HG03520 (cell line): ENCODE data around the gene DKK2.
"Not testable (repeated sequence)": the region's sequence is repeated elsewhere in the genome, so short reads cannot be mapped to it uniquely, and the experiment has no call there.

Experiments used
- ATAC-seq: cut with Tn5 transposase; IDR thresholded peaks from one replicate; pipeline ENCODE4 v1.9.1; 2021; ENCODE audit warnings: mild to moderate bottlenecking, moderate library complexity; ENCODE audit not compliant: unreplicated experiment

Gene DKK2

GRCh38 chr4:106914223-106914622, 121.9 kb downstream of the DKK2 start:
- no peak for ATAC-seq

- no peak for ATAC-seq
Measured at GRCh38 chr4:106909486-106910188, 126.5 kb downstream of the DKK2 start.

GRCh38 chr4:106908049-106908448, 128.1 kb downstream of the DKK2 start:
- not testable (repeated sequence) for ATAC-seq

GRCh38 chr4:106907216-106907615, 128.9 kb downstream of the DKK2 start:
- no peak for ATAC-seq

- no peak for ATAC-seq
Measured at GRCh38 chr4:106906728-106907127, 129.4 kb downstream of the DKK2 start.

- peak; percentile 74 for ATAC-seq
Measured at GRCh38 chr4:106898621-106899230, 137.4 kb downstream of the DKK2 start.

- ATAC-seq, result no peak
Measured at GRCh38 chr4:106893903-106894302, 142.2 kb downstream of the DKK2 start.

GRCh38 chr4:106893395-106893881, 142.7 kb downstream of the DKK2 start:
- ATAC-seq, result no peak

- no peak for ATAC-seq
Measured at GRCh38 chr4:106892786-106893185, 143.3 kb downstream of the DKK2 start.

GRCh38 chr4:106875340-106875739, 160.8 kb downstream of the DKK2 start:
- no peak for ATAC-seq
